Measurements from ENCODE around the gene RTP5.

The RTP5 gene

DNA sequence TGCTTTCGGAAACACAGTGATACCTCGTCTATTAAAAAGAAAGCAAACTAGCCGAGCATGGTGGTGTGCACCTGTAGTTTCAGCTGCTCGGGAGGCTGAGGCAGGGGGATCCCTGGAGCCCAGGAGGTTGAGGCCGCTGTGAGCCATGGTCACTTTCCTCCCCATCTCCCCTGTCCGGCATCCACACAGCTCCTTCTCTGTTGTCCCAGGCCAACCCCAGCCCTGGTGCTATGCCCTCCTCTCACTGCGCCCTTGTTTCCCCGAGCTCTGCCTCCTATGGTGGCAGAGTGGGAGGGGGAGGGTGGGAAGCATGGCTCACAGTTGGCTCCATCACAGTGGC, 15.4 kb downstream of the RTP5 start:
- TF ChIP-seq TAF1 (IDR thresholded peaks at IDR 0.05; ENCODE audit: low read depth) (no peak), CEBPB (IDR thresholded peaks at IDR 0.05) (no peak), REST (IDR thresholded peaks at IDR 0.05; ENCODE audit: low read depth) (no peak), EGR1 (IDR thresholded peaks at IDR 0.05) (no peak), YY1 (IDR thresholded peaks at IDR 0.05; ENCODE audit: low read depth) (no peak), USF1 (IDR thresholded peaks at IDR 0.05) (no peak), EP300 (IDR thresholded peaks at IDR 0.05; ENCODE audit: borderline replicate concordance) (no peak)

DNA sequence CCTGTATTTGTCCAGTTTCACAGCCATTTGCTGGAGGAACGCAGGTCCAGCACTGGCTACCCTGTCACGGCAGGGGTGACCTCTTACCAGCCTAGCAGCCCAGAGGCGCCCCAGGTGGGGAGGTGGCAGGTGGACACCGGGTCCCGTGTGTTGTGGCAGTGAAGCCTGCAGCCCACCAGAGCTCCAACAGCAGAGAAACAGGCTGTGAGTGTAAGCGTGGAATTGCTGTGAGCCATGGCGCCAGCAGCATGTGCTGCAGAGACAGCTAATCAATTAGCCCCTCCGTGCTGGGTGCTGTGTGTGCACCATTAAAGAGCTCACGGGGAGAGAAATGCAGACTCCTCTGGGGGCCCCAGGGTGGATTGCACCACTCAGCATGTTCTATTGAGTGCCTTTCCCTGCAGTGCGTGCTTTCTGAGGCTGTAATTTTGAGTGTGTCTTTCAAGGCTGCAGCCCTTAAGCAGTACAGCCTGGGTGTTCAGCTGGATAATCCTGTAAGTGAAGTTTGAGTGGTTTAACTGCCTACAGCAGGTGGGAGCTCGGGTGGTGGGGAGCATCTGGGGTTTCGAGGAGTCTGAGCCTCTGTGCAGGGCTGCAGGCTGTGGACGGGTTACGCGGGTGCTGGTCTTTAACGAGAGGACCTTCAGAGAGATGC, 15.9 kb downstream of the RTP5 start:
- no peak for TF ChIP-seq TCF12 (IDR thresholded peaks at IDR 0.05; ENCODE audit: low read depth)
- no peak for TF ChIP-seq RAD21 (IDR thresholded peaks at IDR 0.05; ENCODE audit: low read depth)
- TF ChIP-seq MAX (IDR thresholded peaks at IDR 0.05), result no peak
- TF ChIP-seq USF1 (IDR thresholded peaks at IDR 0.05), result no peak
- no peak for TF ChIP-seq CEBPB (IDR thresholded peaks at IDR 0.05)
- no peak for TF ChIP-seq EGR1 (IDR thresholded peaks at IDR 0.05)
- TF ChIP-seq REST (IDR thresholded peaks at IDR 0.05; ENCODE audit: low read depth), result no peak
- no peak for TF ChIP-seq NFIC (IDR thresholded peaks at IDR 0.05)
- TF ChIP-seq YY1 (IDR thresholded peaks at IDR 0.05; ENCODE audit: low read depth), result no peak
- TF ChIP-seq ZBTB7A (IDR thresholded peaks at IDR 0.05; ENCODE audit: low read depth), result no peak
- no peak for TF ChIP-seq EP300 (IDR thresholded peaks at IDR 0.05; ENCODE audit: borderline replicate concordance)
- TF ChIP-seq FOXM1 (IDR thresholded peaks at IDR 0.05; ENCODE audit: borderline replicate concordance, low read depth), result no peak
- no peak for TF ChIP-seq CREB1 (IDR thresholded peaks at IDR 0.05; ENCODE audit: low read depth)
- no peak for TF ChIP-seq TAF1 (IDR thresholded peaks at IDR 0.05; ENCODE audit: low read depth)
- no peak for TF ChIP-seq TEAD4 (IDR thresholded peaks at IDR 0.05)

- no peak for TF ChIP-seq CREB1 (IDR thresholded peaks at IDR 0.05; ENCODE audit: low read depth)
- no peak for TF ChIP-seq CEBPB (IDR thresholded peaks at IDR 0.05)
- no peak for TF ChIP-seq MAX (IDR thresholded peaks at IDR 0.05)
- TF ChIP-seq TAF1 (IDR thresholded peaks at IDR 0.05; ENCODE audit: low read depth), result no peak
- no peak for TF ChIP-seq USF1 (IDR thresholded peaks at IDR 0.05)
- no peak for TF ChIP-seq EGR1 (IDR thresholded peaks at IDR 0.05)
- no peak for TF ChIP-seq FOXM1 (IDR thresholded peaks at IDR 0.05; ENCODE audit: borderline replicate concordance, low read depth)
- no peak for TF ChIP-seq RAD21 (IDR thresholded peaks at IDR 0.05; ENCODE audit: low read depth)
- TF ChIP-seq ZBTB7A (IDR thresholded peaks at IDR 0.05; ENCODE audit: low read depth), result no peak
- TF ChIP-seq YY1 (IDR thresholded peaks at IDR 0.05; ENCODE audit: low read depth), result no peak
- no peak for TF ChIP-seq NFIC (IDR thresholded peaks at IDR 0.05)
- no peak for TF ChIP-seq EP300 (IDR thresholded peaks at IDR 0.05; ENCODE audit: borderline replicate concordance)
- TF ChIP-seq TCF12 (IDR thresholded peaks at IDR 0.05; ENCODE audit: low read depth), result no peak
- TF ChIP-seq TEAD4 (IDR thresholded peaks at IDR 0.05), result no peak
- no peak for TF ChIP-seq REST (IDR thresholded peaks at IDR 0.05; ENCODE audit: low read depth)
These were observed 16.6 kb downstream of the RTP5 start for GRCh38 chr2:241885946-241886643.

Data from Ishikawa (cell line).